ENCODE measurements around the gene PPP1R3C. TPM values are rescaled to one million over a fixed set of nuclear protein-coding genes. Genes with fewer than 3 reads are reported as not detected.

The PPP1R3C gene
- polyA plus RNA-seq, 1 donor from 2014 or later = 0.51 TPM

DNA sequence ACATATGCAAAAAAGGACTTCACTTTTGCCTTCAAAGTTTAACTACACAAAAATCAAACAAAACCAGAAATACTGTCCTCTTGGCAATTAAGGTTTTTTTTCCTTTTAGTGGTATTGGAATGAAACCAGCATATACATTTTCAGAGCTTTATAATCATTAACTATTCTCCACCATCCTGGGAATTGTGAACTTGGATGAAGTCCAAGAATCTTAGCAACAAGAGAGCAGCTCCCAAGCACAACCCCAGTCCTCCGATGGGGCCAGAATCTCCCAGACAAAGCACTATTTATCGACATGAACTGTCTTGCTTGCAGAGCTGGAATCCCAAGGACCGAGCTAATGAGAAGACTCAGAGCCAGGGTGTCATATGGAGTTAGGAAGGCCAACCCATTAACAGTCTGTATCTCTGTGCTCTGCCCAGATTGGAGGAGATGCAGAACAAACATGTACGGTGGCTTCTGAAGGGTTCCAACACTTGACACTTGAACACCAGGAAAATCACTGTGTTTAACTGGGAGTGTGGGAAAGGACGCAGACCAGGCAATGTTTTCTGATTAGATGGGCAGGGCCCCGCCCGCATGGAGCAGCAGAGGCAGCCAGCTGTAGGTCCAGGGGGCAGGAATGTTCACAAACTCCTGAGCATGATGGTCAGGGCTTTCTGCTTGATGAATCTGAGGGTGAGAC lies 35.5 kb downstream of the PPP1R3C start:
- Histone ChIP-seq H3K27me3 (ENCODE audit: insufficient read depth, low read depth, low read length) (no peaks in the 10 kb centered on the region), H3K27ac (ENCODE audit: low read length) (no peak overlapping the region), H3K36me3 (ENCODE audit: insufficient read depth, low read length) (no peaks in the 10 kb centered on the region), H4K20me1 (ENCODE audit: insufficient read depth) (no peaks in the 10 kb centered on the region), H3K9me2 (ENCODE audit: insufficient read depth, low read length) (no peaks in the 10 kb centered on the region), H3K4me2 (ENCODE audit: low read length) (no peak overlapping the region), H3F3A (ENCODE audit: insufficient read depth, low read length, poor library complexity, severe bottlenecking) (no peaks in the 10 kb centered on the region), H2AFZ (ENCODE audit: low read depth, low read length) (no peak overlapping the region), H3K9ac (ENCODE audit: low read length) (no peak overlapping the region), H3K9me3 (ENCODE audit: low read length) (no peaks in the 10 kb centered on the region), H3K79me2 (replicated peaks; ENCODE audit: insufficient read depth, low read length) (no peaks in the 10 kb centered on the region), H3K4me3 (ENCODE audit: low read length) (no peak overlapping the region)
- TF ChIP-seq EZH2 (IDR thresholded peaks at IDR 0.05; ENCODE audit: borderline replicate concordance, insufficient read depth, low read length, poor library complexity, severe bottlenecking) (no peak), SMC3 (conservative IDR thresholded peaks at IDR 0.05; ENCODE audit: poor library complexity) (no peak), EP300 (conservative IDR thresholded peaks at IDR 0.05; ENCODE audit: poor library complexity, severe bottlenecking) (no peak), RAD21 (conservative IDR thresholded peaks at IDR 0.05) (no peak), MXI1 (conservative IDR thresholded peaks at IDR 0.05; ENCODE audit: poor library complexity, severe bottlenecking) (no peak), TAF1 (IDR thresholded peaks at IDR 0.05; ENCODE audit: low read depth) (no peak), POLR2AphosphoS5 (IDR thresholded peaks at IDR 0.05) (no peak)
- TF ChIP-seq, protein P1, sequence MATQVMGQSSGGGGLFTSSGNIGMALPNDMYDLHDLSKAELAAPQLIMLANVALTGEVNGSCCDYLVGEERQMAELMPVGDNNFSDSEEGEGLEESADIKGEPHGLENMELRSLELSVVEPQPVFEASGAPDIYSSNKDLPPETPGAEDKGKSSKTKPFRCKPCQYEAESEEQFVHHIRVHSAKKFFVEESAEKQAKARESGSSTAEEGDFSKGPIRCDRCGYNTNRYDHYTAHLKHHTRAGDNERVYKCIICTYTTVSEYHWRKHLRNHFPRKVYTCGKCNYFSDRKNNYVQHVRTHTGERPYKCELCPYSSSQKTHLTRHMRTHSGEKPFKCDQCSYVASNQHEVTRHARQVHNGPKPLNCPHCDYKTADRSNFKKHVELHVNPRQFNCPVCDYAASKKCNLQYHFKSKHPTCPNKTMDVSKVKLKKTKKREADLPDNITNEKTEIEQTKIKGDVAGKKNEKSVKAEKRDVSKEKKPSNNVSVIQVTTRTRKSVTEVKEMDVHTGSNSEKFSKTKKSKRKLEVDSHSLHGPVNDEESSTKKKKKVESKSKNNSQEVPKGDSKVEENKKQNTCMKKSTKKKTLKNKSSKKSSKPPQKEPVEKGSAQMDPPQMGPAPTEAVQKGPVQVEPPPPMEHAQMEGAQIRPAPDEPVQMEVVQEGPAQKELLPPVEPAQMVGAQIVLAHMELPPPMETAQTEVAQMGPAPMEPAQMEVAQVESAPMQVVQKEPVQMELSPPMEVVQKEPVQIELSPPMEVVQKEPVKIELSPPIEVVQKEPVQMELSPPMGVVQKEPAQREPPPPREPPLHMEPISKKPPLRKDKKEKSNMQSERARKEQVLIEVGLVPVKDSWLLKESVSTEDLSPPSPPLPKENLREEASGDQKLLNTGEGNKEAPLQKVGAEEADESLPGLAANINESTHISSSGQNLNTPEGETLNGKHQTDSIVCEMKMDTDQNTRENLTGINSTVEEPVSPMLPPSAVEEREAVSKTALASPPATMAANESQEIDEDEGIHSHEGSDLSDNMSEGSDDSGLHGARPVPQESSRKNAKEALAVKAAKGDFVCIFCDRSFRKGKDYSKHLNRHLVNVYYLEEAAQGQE (IDR thresholded peaks at IDR 0.05; ENCODE audit: borderline replicate concordance) = no peak
- TF ChIP-seq, protein P2, sequence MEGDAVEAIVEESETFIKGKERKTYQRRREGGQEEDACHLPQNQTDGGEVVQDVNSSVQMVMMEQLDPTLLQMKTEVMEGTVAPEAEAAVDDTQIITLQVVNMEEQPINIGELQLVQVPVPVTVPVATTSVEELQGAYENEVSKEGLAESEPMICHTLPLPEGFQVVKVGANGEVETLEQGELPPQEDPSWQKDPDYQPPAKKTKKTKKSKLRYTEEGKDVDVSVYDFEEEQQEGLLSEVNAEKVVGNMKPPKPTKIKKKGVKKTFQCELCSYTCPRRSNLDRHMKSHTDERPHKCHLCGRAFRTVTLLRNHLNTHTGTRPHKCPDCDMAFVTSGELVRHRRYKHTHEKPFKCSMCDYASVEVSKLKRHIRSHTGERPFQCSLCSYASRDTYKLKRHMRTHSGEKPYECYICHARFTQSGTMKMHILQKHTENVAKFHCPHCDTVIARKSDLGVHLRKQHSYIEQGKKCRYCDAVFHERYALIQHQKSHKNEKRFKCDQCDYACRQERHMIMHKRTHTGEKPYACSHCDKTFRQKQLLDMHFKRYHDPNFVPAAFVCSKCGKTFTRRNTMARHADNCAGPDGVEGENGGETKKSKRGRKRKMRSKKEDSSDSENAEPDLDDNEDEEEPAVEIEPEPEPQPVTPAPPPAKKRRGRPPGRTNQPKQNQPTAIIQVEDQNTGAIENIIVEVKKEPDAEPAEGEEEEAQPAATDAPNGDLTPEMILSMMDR (IDR thresholded peaks at IDR 0.05; ENCODE audit: poor library complexity, severe bottlenecking) = no peak

DNA sequence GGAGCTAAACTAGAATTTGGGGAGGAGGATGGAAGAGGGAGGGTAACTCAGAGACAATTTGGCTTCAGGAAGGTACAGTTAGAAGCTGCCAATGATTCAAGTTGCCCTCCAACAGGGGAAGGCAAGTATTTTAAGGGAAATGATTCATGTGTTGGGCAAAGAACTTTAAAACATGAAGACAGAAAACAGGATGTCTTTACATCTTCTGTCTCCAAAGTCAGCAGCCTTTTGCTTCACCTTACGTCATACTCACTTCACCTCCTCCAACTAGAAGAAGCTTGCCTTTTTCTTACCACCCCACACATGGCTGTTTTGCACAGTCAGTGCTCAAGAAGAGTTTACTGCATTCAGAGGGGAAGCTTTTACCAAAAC lies 36.1 kb downstream of the PPP1R3C start:
- Histone ChIP-seq H4K20me1 (ENCODE audit: insufficient read depth) (no peaks in the 10 kb centered on the region), H2AFZ (ENCODE audit: low read depth, low read length) (no peak overlapping the region), H3K27me3 (ENCODE audit: insufficient read depth, low read depth, low read length) (no peaks in the 10 kb centered on the region), H3K36me3 (ENCODE audit: insufficient read depth, low read length) (no peaks in the 10 kb centered on the region), H3K9me3 (ENCODE audit: low read length) (no peaks in the 10 kb centered on the region), H3F3A (ENCODE audit: insufficient read depth, low read length, poor library complexity, severe bottlenecking) (no peaks in the 10 kb centered on the region), H3K4me2 (ENCODE audit: low read length) (no peak overlapping the region), H3K79me2 (replicated peaks; ENCODE audit: insufficient read depth, low read length) (no peaks in the 10 kb centered on the region), H3K27ac (ENCODE audit: low read length) (no peak overlapping the region), H3K4me3 (ENCODE audit: low read length) (no peak overlapping the region), H3K9ac (ENCODE audit: low read length) (no peak overlapping the region), H3K9me2 (ENCODE audit: insufficient read depth, low read length) (no peaks in the 10 kb centered on the region)
- no peak for TF ChIP-seq RAD21 (conservative IDR thresholded peaks at IDR 0.05)
- TF ChIP-seq, protein P2 (IDR thresholded peaks at IDR 0.05; ENCODE audit: poor library complexity, severe bottlenecking) = no peak
- no peak for TF ChIP-seq POLR2AphosphoS5 (IDR thresholded peaks at IDR 0.05)
- no peak for TF ChIP-seq MXI1 (conservative IDR thresholded peaks at IDR 0.05; ENCODE audit: poor library complexity, severe bottlenecking)
- TF ChIP-seq, protein P1 (IDR thresholded peaks at IDR 0.05; ENCODE audit: borderline replicate concordance) = no peak
- TF ChIP-seq TAF1 (IDR thresholded peaks at IDR 0.05; ENCODE audit: low read depth) = no peak
- no peak for TF ChIP-seq SMC3 (conservative IDR thresholded peaks at IDR 0.05; ENCODE audit: poor library complexity)
- TF ChIP-seq EZH2 (IDR thresholded peaks at IDR 0.05; ENCODE audit: borderline replicate concordance, insufficient read depth, low read length, poor library complexity, severe bottlenecking) = no peak
- no peak for TF ChIP-seq EP300 (conservative IDR thresholded peaks at IDR 0.05; ENCODE audit: poor library complexity, severe bottlenecking)
